Pancreas (tissue), 10 donors: ENCODE results near the gene SHC1. TPM values are rescaled to one million over a fixed set of nuclear protein-coding genes. Genes with fewer than 3 reads are reported as not detected.

Experiments used
- ATAC-seq, 4 donors: fragments of 200-7000 bp; cut with Tn5 transposase; one replicate each; pipeline versions ENCODE4 v1.8.0 to v1.9.1; 2020; ENCODE audit warnings: mild to moderate bottlenecking in 4 of 4, moderate library complexity in 4 of 4
- DNase-seq, 6 donors: peaks; one replicate each; pipeline ENCODE4 v3.0.0-alpha.2; 2020
- FAIRE-seq: peaks from 2 replicates; lab custom pipeline; 2012; peaks lifted over from hg19 to GRCh38; lab: Jason Lieb, UNC
- H3K27ac ChIP-seq, 4 donors: fragments of 200-600 bp; sonication (generic); 1 replicate in 3 of 4; 2 replicates in 1 of 4; pipeline versions ENCODE4 v1.5.0 to v1.8.0; 2020
- H3K27me3 ChIP-seq, 4 donors: fragments of 200-600 bp; one replicate each; pipeline ENCODE4 v1.8.0; 2021
- H3K36me3 ChIP-seq, 3 donors: fragments of 200-600 bp; sonication (generic) in 1 of 3; one replicate each; pipeline versions ENCODE4 v1.5.0 to v1.8.0; 2020 to 2021
- H3K4me1 ChIP-seq, 3 donors: fragments of 200-600 bp; one replicate each; pipeline ENCODE4 v1.8.0; 2021
- H3K4me3 ChIP-seq, 4 donors: fragments of 200-600 bp; sonication (generic) in 2 of 4; one replicate each; pipeline versions ENCODE4 v1.5.0 to v1.8.0; 2020 to 2021
- H3K9me3 ChIP-seq, 4 donors: fragments of 200-600 bp; one replicate each; pipeline ENCODE4 v1.8.0; 2021
- CTCF ChIP-seq, 4 donors: fragments of 200-600 bp; sonication (generic) in 3 of 4; IDR thresholded peaks; one replicate each; pipeline versions ENCODE4 v1.5.0 to v1.8.0; 2021; ENCODE audit warnings: antibody characterized with exemption in 4 of 4
- WGBS, 2 donors: extraction: QIAGEN DNeasy Blood & Tissue Kit; methylation state at CpG; one replicate each; pipeline ENCODE4 v1.1.7; 2013; 5-methylcytosine and 5-hydroxymethylcytosine counted together
- intact Hi-C, 3 donors: fragments of 100-400 bp; cut with DNase I; formaldehyde crosslinking; loops; one replicate each; pipeline versions ENCODE4 v1.11.1 to v1.14.2; 2022
- polyA plus RNA-seq, 2 donors: library from polyadenylated mRNA; stranded (reverse); fragments of 200-250 nt; gene quantifications; one replicate each; pipeline ENCODE4 v1.2.3, GENCODE V29; 2013
- total RNA-seq, 6 donors: library from RNA; stranded (reverse); fragmentation: NEBNext Ultra II Directional in 4 of 6; extraction: Animal tissue kit (Norgen Biotek cat#: 25700) in 4 of 6; gene quantifications; one replicate each; pipeline versions ENCODE4 v1.2.1 to v1.2.4, GENCODE V29; 2021 to 2023
- donor health status: healthy with polysubstance abuse.
- donor health status: DM: no; HTN: no; CAD: no; lungs with moderate emphysema.
- donor health status: DM: no; HTN: no; CAD: no.
- donor health status: control.
- donor health status: control.
- donor health status: Bipolar disorder and iron deficiency.
- donor health status: DM: yes; HTN: yes; CAD: no.
- donor health status: DM: no; HTN: no; CAD: no.
- donor health status: DM: no; HTN: no; CAD: no.
- donor health status: DM: yes; HTN: yes; CAD: no.

The SHC1 gene
- total RNA-seq = 10 to 100 TPM; 32.3 to 53.4 (median 40.7) TPM
- 10 to 100 TPM; 37.4 to 47.6 TPM for polyA plus RNA-seq

- peak in 1 of 4 donors; percentile 10 for ATAC-seq
- peak within 1 kb of the TSS in 2 of 4 donors; percentile 17 to 73 for H3K4me3 ChIP-seq
- TF ChIP-seq CTCF (IDR thresholded peaks at IDR 0.05) = no peak
- DNase-seq = peak; percentile 70 to 89 (median 78)
- WGBS, 2 donors = 47 to 48% methylated on average over 15 of the region's 15 CpGs
- H3K27ac ChIP-seq = peak within 1 kb of the TSS; percentile 33 to 97 (median 92)
- FAIRE-seq = no peak
- intact Hi-C loops = no loop called here
- H3K9me3 ChIP-seq = no peaks in the 10 kb centered on the region
- peaks cover 0 to 27% (median 14%) of the 10 kb centered on the region in 3 donors for H3K36me3 ChIP-seq
- H3K4me1 ChIP-seq = peaks cover 12 to 22% (median 20%) of the 10 kb centered on the region in 3 donors
- no peaks in the 10 kb centered on the region for H3K27me3 ChIP-seq
Observed at GRCh38 chr1:154970631-154971340, at the start of gene SHC1. Gene SHC1 (minus strand): TSS chr1:154970747. CDS start chr1:154970526, 221 bp downstream.

- DNase-seq = no peak
- Histone ChIP-seq H3K27ac (no peak overlapping the region), H3K4me3 (no peak overlapping the region), H3K36me3 (peaks cover 0 to 19% (median 9%) of the 10 kb centered on the region in 3 donors), H3K4me1 (peaks cover 0 to 14% (median 5%) of the 10 kb centered on the region in 3 donors), H3K9me3 (no peaks in the 10 kb centered on the region), H3K27me3 (no peaks in the 10 kb centered on the region)
- no peak for FAIRE-seq
- ATAC-seq = no peak
- TF ChIP-seq CTCF (IDR thresholded peaks at IDR 0.05) = no peak
- intact Hi-C loops = loop anchor here in 2 of 3 donors (10.0 kb wide), 1 partner anchor 55 kb away; the partner anchor contains the start of gene PYGO2 (in 2 of the 2)
- WGBS, 2 donors = 76% methylated on average over 11 of the region's 11 CpGs
Observed at GRCh38 chr1:155019377-155020245, 49.1 kb upstream of the SHC1 start.

- Histone ChIP-seq H3K36me3 (peaks cover 0 to 24% (median 9%) of the 10 kb centered on the region in 3 donors), H3K27me3 (no peaks in the 10 kb centered on the region), H3K27ac (no peak overlapping the region), H3K4me1 (peaks cover 0 to 14% (median 5%) of the 10 kb centered on the region in 3 donors), H3K4me3 (no peak overlapping the region), H3K9me3 (no peaks in the 10 kb centered on the region)
- FAIRE-seq (no peak), DNase-seq (no peak), ATAC-seq (no peak)
- intact Hi-C loops = loop anchor here in 2 of 3 donors (10.0 kb wide), 1 partner anchor 54 kb away; the partner anchor contains the start of gene PYGO2 (in 2 of the 2)
- 84 to 86% methylated on average over 7 to 8 of the region's 8 CpGs for WGBS, 2 donors
- TF ChIP-seq CTCF (IDR thresholded peaks at IDR 0.05) = no peak
Observed at GRCh38 chr1:155018617-155019348, 48.2 kb upstream of the SHC1 start.

GRCh38 chr1:155017946-155018316 is 47.4 kb upstream of the SHC1 start:
- FAIRE-seq (no peak), ATAC-seq (no peak)
- peak overlapping the region in 2 of 4 donors; percentile 23 to 40 for H3K4me3 ChIP-seq

More at GRCh38 chr1:155017946-155018316, 47.4 kb upstream of the SHC1 start:
- WGBS, 2 donors = 47 to 65% methylated on average over 6 of the region's 6 CpGs
- no peak for TF ChIP-seq CTCF (IDR thresholded peaks at IDR 0.05)
- DNase-seq = no peak
- Histone ChIP-seq H3K9me3 (no peaks in the 10 kb centered on the region), H3K4me1 (peaks cover 0 to 14% (median 5%) of the 10 kb centered on the region in 3 donors), H3K27ac (peak overlapping the region in 1 of 4 donors; percentile 72), H3K36me3 (peaks cover 0 to 24% (median 9%) of the 10 kb centered on the region in 3 donors), H3K27me3 (no peaks in the 10 kb centered on the region)
- intact Hi-C loops = loop anchor here in 2 of 3 donors (10.0 kb wide), 1 partner anchor 53 kb away; the partner anchor contains the start of gene PYGO2 (in 2 of the 2)
